ENCODE measurements around the gene ITGB3. TPM values are rescaled to one million over a fixed set of nuclear protein-coding genes. Genes with fewer than 3 reads are reported as not detected.
A peak's percentile ranks its signal among the peaks of the same experiment; 100 is the strongest.

The ITGB3 gene
- total and polyA plus RNA-seq, 3 donors from 2014 or later = 6.9 to 10.3 (median 7.6) TPM

- Histone ChIP-seq H3K4me1 (peaks cover 40% of the 10 kb centered on the region), H3K4me3 (no peak overlapping the region), H3K27me3 (no peaks in the 10 kb centered on the region), H3K27ac (peak overlapping the region; percentile 13 to 84), H3K36me3 (ENCODE audit: low read depth, missing control alignments) (no peaks in the 10 kb centered on the region), H3K9me3 (no peaks in the 10 kb centered on the region)
- WGBS, 2 donors = 36 to 44% methylated on average over 13 of the region's 13 CpGs
- intact Hi-C loops (cut with DNase I; ENCODE audit: low total_unique reads) = no loop called here
- no peak for TF ChIP-seq CTCF (IDR thresholded peaks at IDR 0.05)
- TF ChIP-seq POLR2A (IDR thresholded peaks at IDR 0.05) = no peak
- peak; percentile 88 for DNase-seq
Measured at GRCh38 chr17:47275245-47275984, 21.8 kb downstream of the ITGB3 start.

- H3K27me3 ChIP-seq = no peaks in the 10 kb centered on the region
- H3K9me3 ChIP-seq = no peaks in the 10 kb centered on the region
- DNase-seq = no peak
- no peaks in the 10 kb centered on the region for H3K36me3 ChIP-seq (ENCODE audit: low read depth, missing control alignments)
- 82 to 83% methylated on average over 3 of the region's 3 CpGs for WGBS, 2 donors
- peaks cover 40% of the 10 kb centered on the region for H3K4me1 ChIP-seq
- TF ChIP-seq CTCF (IDR thresholded peaks at IDR 0.05) (no peak), POLR2A (IDR thresholded peaks at IDR 0.05) (no peak)
- intact Hi-C loops (cut with DNase I; ENCODE audit: low total_unique reads) = no loop called here
- H3K4me3 ChIP-seq = no peak overlapping the region
- peak overlapping the region; percentile 13 to 84 for H3K27ac ChIP-seq
Measured at GRCh38 chr17:47276444-47276843, 22.8 kb downstream of the ITGB3 start.

GRCh38 chr17:47276868-47277267, 23.2 kb downstream of the ITGB3 start:
- H3K27me3 ChIP-seq = no peaks in the 10 kb centered on the region
- no peak overlapping the region for H3K4me3 ChIP-seq
- H3K36me3 ChIP-seq (ENCODE audit: low read depth, missing control alignments) = no peaks in the 10 kb centered on the region
- intact Hi-C loops (cut with DNase I; ENCODE audit: low total_unique reads) = no loop called here
- H3K9me3 ChIP-seq = no peaks in the 10 kb centered on the region
- TF ChIP-seq POLR2A (IDR thresholded peaks at IDR 0.05) (no peak), CTCF (IDR thresholded peaks at IDR 0.05) (no peak)
- H3K4me1 ChIP-seq = peaks cover 40% of the 10 kb centered on the region
- DNase-seq = peak; percentile 74
- peak overlapping the region; percentile 13 to 84 for H3K27ac ChIP-seq
- WGBS, 2 donors = 39 to 57% methylated on average over 10 of the region's 10 CpGs

GRCh38 chr17:47277921-47278320, 24.3 kb downstream of the ITGB3 start:
- 93 to 100% methylated on average over 1 of the region's 1 CpG for WGBS, 2 donors
- Histone ChIP-seq H3K4me1 (peaks cover 40% of the 10 kb centered on the region), H3K27me3 (no peaks in the 10 kb centered on the region), H3K36me3 (ENCODE audit: low read depth, missing control alignments) (no peaks in the 10 kb centered on the region), H3K27ac (peak overlapping the region in 1 of 2 donors; percentile 84), H3K9me3 (no peaks in the 10 kb centered on the region), H3K4me3 (no peak overlapping the region)
- intact Hi-C loops (cut with DNase I; ENCODE audit: low total_unique reads) = no loop called here
- no peak for DNase-seq
- TF ChIP-seq POLR2A (IDR thresholded peaks at IDR 0.05) = no peak
- no peak for TF ChIP-seq CTCF (IDR thresholded peaks at IDR 0.05)

- intact Hi-C loops (cut with DNase I; ENCODE audit: low total_unique reads) = no loop called here
- Histone ChIP-seq H3K9me3 (no peaks in the 10 kb centered on the region), H3K4me3 (no peak overlapping the region), H3K36me3 (ENCODE audit: low read depth, missing control alignments) (no peaks in the 10 kb centered on the region), H3K27me3 (no peaks in the 10 kb centered on the region), H3K27ac (peak overlapping the region; percentile 36 to 84), H3K4me1 (peaks cover 40% of the 10 kb centered on the region)
- WGBS, 2 donors = 91 to 92% methylated on average over 4 of the region's 4 CpGs
- TF ChIP-seq POLR2A (IDR thresholded peaks at IDR 0.05) = no peak
- no peak for TF ChIP-seq CTCF (IDR thresholded peaks at IDR 0.05)
- DNase-seq = no peak
Measured at GRCh38 chr17:47278561-47278960, 24.9 kb downstream of the ITGB3 start.
